NCI-H1105 treated with DMSO at 0.1 percent for 48 hours (cell line): Measurements from ENCODE around the gene KCND3.

ENCODE experiments used
- DNase-seq: peaks from one replicate; lab custom pipeline; 2025; lab: John Stamatoyannopoulos, UW

Gene KCND3

GRCh38 chr1:111725192-111725591 is 264.3 kb downstream of the KCND3 start:
- no peak for DNase-seq

- no peak for DNase-seq
Measured at GRCh38 chr1:111723871-111724270, 265.6 kb downstream of the KCND3 start.

GRCh38 chr1:111723091-111723806 is 266.2 kb downstream of the KCND3 start:
- DNase-seq = no peak

- DNase-seq = no peak
Measured at GRCh38 chr1:111720977-111721786, 268.3 kb downstream of the KCND3 start.
